ENCODE measurements around the gene FGGY.

- TF ChIP-seq CTCF (IDR thresholded peaks at IDR 0.05) (no peak), POLR2A (IDR thresholded peaks at IDR 0.05) (no peak)
These were observed 212.5 kb downstream of the FGGY start for GRCh38 chr1:59509341-59509875.

Data from uterus (tissue), 2 donors.